Measurements from ENCODE around the gene RAX2.
"Not testable (repeated sequence)": the region's sequence is repeated elsewhere in the genome, so short reads cannot be mapped to it uniquely, and the experiment has no call there.

RAX2 gene

GRCh38 chr19:3816566-3817218 lies 44.7 kb upstream of the RAX2 start:
- Histone ChIP-seq H2BK15ac (replicated peaks; ENCODE audit: low read depth) (no peak overlapping the region), H4K8ac (ENCODE audit: low read depth, low read length) (no peak overlapping the region), H3K27me3 (ENCODE audit: insufficient read depth, low read length, poor library complexity) (no peaks in the 10 kb centered on the region), H3K36me3 (ENCODE audit: control insufficient read depth, insufficient read depth, low read length) (no peaks in the 10 kb centered on the region), H3K4me2 (ENCODE audit: low read length) (no peak overlapping the region), H3K27ac (ENCODE audit: low read depth, low read length) (no peak overlapping the region), H2BK5ac (ENCODE audit: low read length) (no peak overlapping the region), H3K56ac (ENCODE audit: low read length) (no peak overlapping the region), H4K5ac (ENCODE audit: low read length) (no peak overlapping the region), H3K9ac (ENCODE audit: low read length) (no peak overlapping the region), H3K23ac (ENCODE audit: low read length) (no peak overlapping the region), H2AK5ac (ENCODE audit: low read length) (no peak overlapping the region), H3K79me1 (ENCODE audit: low read length) (no peaks in the 10 kb centered on the region), H3K79me2 (ENCODE audit: control insufficient read depth, insufficient read depth, low read length) (no peaks in the 10 kb centered on the region), H3K4ac (ENCODE audit: low read depth, low read length) (no peak overlapping the region), H3K4me1 (ENCODE audit: control insufficient read depth, low read depth, low read length) (no peaks in the 10 kb centered on the region), H3K4me3 (ENCODE audit: low read length) (no peak overlapping the region), H2BK120ac (ENCODE audit: low read depth, low read length) (no peak overlapping the region), H3K18ac (ENCODE audit: low read length) (no peak overlapping the region)
- DNase-seq = no peak
- no CpG with 5 or more reads among the region's 45 CpGs for WGBS (ENCODE audit: extremely low coverage, insufficient coverage, low lambda C conversion rate)

GRCh38 chr19:3816148-3816547 lies 44.1 kb upstream of the RAX2 start:
- H3K4me1 ChIP-seq (ENCODE audit: control insufficient read depth, low read depth, low read length); H4K8ac ChIP-seq (ENCODE audit: low read depth, low read length); H3K4me3 ChIP-seq (ENCODE audit: low read length); H3K18ac ChIP-seq (ENCODE audit: low read length); H4K5ac ChIP-seq (ENCODE audit: low read length); H3K9ac ChIP-seq (ENCODE audit: low read length); H3K79me1 ChIP-seq (ENCODE audit: low read length); H3K36me3 ChIP-seq (ENCODE audit: control insufficient read depth, insufficient read depth, low read length); H3K79me2 ChIP-seq (ENCODE audit: control insufficient read depth, insufficient read depth, low read length); H3K56ac ChIP-seq (ENCODE audit: low read length); H3K4me2 ChIP-seq (ENCODE audit: low read length); DNase-seq; H3K4ac ChIP-seq (ENCODE audit: low read depth, low read length); H2AK5ac ChIP-seq (ENCODE audit: low read length); H3K27ac ChIP-seq (ENCODE audit: low read depth, low read length); H3K23ac ChIP-seq (ENCODE audit: low read length); H2BK120ac ChIP-seq (ENCODE audit: low read depth, low read length); H2BK15ac ChIP-seq (replicated peaks; ENCODE audit: low read depth); H2BK5ac ChIP-seq (ENCODE audit: low read length); H3K27me3 ChIP-seq (ENCODE audit: insufficient read depth, low read length, poor library complexity): not testable (repeated sequence)
- WGBS (ENCODE audit: extremely low coverage, insufficient coverage, low lambda C conversion rate) = no CpG with 5 or more reads among the region's 9 CpGs

GRCh38 chr19:3814648-3815047 lies 42.6 kb upstream of the RAX2 start:
- no peak overlapping the region for H2BK120ac ChIP-seq (ENCODE audit: low read depth, low read length)
- H3K9ac ChIP-seq (ENCODE audit: low read length) = no peak overlapping the region
- WGBS (ENCODE audit: extremely low coverage, insufficient coverage, low lambda C conversion rate) = no CpG with 5 or more reads among the region's 4 CpGs
- H3K4me2 ChIP-seq (ENCODE audit: low read length) = no peak overlapping the region
- H2BK5ac ChIP-seq (ENCODE audit: low read length) = no peak overlapping the region
- H2AK5ac ChIP-seq (ENCODE audit: low read length) = no peak overlapping the region
- no peak overlapping the region for H4K8ac ChIP-seq (ENCODE audit: low read depth, low read length)
- no peak for DNase-seq
- no peak overlapping the region for H2BK15ac ChIP-seq (replicated peaks; ENCODE audit: low read depth)
- no peaks in the 10 kb centered on the region for H3K27me3 ChIP-seq (ENCODE audit: insufficient read depth, low read length, poor library complexity)
- no peak overlapping the region for H3K4ac ChIP-seq (ENCODE audit: low read depth, low read length)
- no peak overlapping the region for H3K18ac ChIP-seq (ENCODE audit: low read length)
- no peak overlapping the region for H3K27ac ChIP-seq (ENCODE audit: low read depth, low read length)
- H3K4me1 ChIP-seq (ENCODE audit: control insufficient read depth, low read depth, low read length) = no peaks in the 10 kb centered on the region
- H3K79me2 ChIP-seq (ENCODE audit: control insufficient read depth, insufficient read depth, low read length) = no peaks in the 10 kb centered on the region
- H4K5ac ChIP-seq (ENCODE audit: low read length) = no peak overlapping the region
- H3K79me1 ChIP-seq (ENCODE audit: low read length) = no peaks in the 10 kb centered on the region
- no peak overlapping the region for H3K23ac ChIP-seq (ENCODE audit: low read length)
- no peaks in the 10 kb centered on the region for H3K36me3 ChIP-seq (ENCODE audit: control insufficient read depth, insufficient read depth, low read length)
- no peak overlapping the region for H3K4me3 ChIP-seq (ENCODE audit: low read length)
- no peak overlapping the region for H3K56ac ChIP-seq (ENCODE audit: low read length)

GRCh38 chr19:3813473-3814392 lies 41.7 kb upstream of the RAX2 start:
- Histone ChIP-seq H2BK120ac (ENCODE audit: low read depth, low read length) (no peak overlapping the region), H3K4ac (ENCODE audit: low read depth, low read length) (no peak overlapping the region), H2BK5ac (ENCODE audit: low read length) (no peak overlapping the region), H2AK5ac (ENCODE audit: low read length) (no peak overlapping the region), H4K5ac (ENCODE audit: low read length) (no peak overlapping the region), H3K4me2 (ENCODE audit: low read length) (no peak overlapping the region), H3K36me3 (ENCODE audit: control insufficient read depth, insufficient read depth, low read length) (no peaks in the 10 kb centered on the region), H4K8ac (ENCODE audit: low read depth, low read length) (no peak overlapping the region), H3K79me1 (ENCODE audit: low read length) (no peaks in the 10 kb centered on the region), H3K4me1 (ENCODE audit: control insufficient read depth, low read depth, low read length) (no peaks in the 10 kb centered on the region), H3K4me3 (ENCODE audit: low read length) (no peak overlapping the region), H3K27ac (ENCODE audit: low read depth, low read length) (no peak overlapping the region), H2BK15ac (replicated peaks; ENCODE audit: low read depth) (no peak overlapping the region), H3K9ac (ENCODE audit: low read length) (no peak overlapping the region), H3K79me2 (ENCODE audit: control insufficient read depth, insufficient read depth, low read length) (no peaks in the 10 kb centered on the region), H3K56ac (ENCODE audit: low read length) (no peak overlapping the region), H3K27me3 (ENCODE audit: insufficient read depth, low read length, poor library complexity) (no peaks in the 10 kb centered on the region), H3K23ac (ENCODE audit: low read length) (no peak overlapping the region), H3K18ac (ENCODE audit: low read length) (no peak overlapping the region)
- DNase-seq = no peak
- no CpG with 5 or more reads among the region's 22 CpGs for WGBS (ENCODE audit: extremely low coverage, insufficient coverage, low lambda C conversion rate)

- H2AK5ac ChIP-seq (ENCODE audit: low read length) = no peak overlapping the region
- no peak overlapping the region for H3K9ac ChIP-seq (ENCODE audit: low read length)
- no peak overlapping the region for H3K4me3 ChIP-seq (ENCODE audit: low read length)
- H2BK5ac ChIP-seq (ENCODE audit: low read length) = no peak overlapping the region
- H2BK120ac ChIP-seq (ENCODE audit: low read depth, low read length) = no peak overlapping the region
- no peak overlapping the region for H4K8ac ChIP-seq (ENCODE audit: low read depth, low read length)
- H3K36me3 ChIP-seq (ENCODE audit: control insufficient read depth, insufficient read depth, low read length) = no peaks in the 10 kb centered on the region
- H4K5ac ChIP-seq (ENCODE audit: low read length) = no peak overlapping the region
- H2BK15ac ChIP-seq (replicated peaks; ENCODE audit: low read depth) = no peak overlapping the region
- no peak overlapping the region for H3K23ac ChIP-seq (ENCODE audit: low read length)
- H3K18ac ChIP-seq (ENCODE audit: low read length) = no peak overlapping the region
- H3K4ac ChIP-seq (ENCODE audit: low read depth, low read length) = no peak overlapping the region
- H3K79me2 ChIP-seq (ENCODE audit: control insufficient read depth, insufficient read depth, low read length) = no peaks in the 10 kb centered on the region
- H3K27ac ChIP-seq (ENCODE audit: low read depth, low read length) = no peak overlapping the region
- H3K4me1 ChIP-seq (ENCODE audit: control insufficient read depth, low read depth, low read length) = no peaks in the 10 kb centered on the region
- no peak overlapping the region for H3K4me2 ChIP-seq (ENCODE audit: low read length)
- no CpG with 5 or more reads among the region's 38 CpGs for whole genome bisulfite sequencing (ENCODE audit: extremely low coverage, insufficient coverage, low lambda C conversion rate)
- no peaks in the 10 kb centered on the region for H3K27me3 ChIP-seq (ENCODE audit: insufficient read depth, low read length, poor library complexity)
- no peak for DNase-seq
- no peak overlapping the region for H3K56ac ChIP-seq (ENCODE audit: low read length)
- no peaks in the 10 kb centered on the region for H3K79me1 ChIP-seq (ENCODE audit: low read length)
These were observed 38.8 kb upstream of the RAX2 start for GRCh38 chr19:3810708-3811355.
